SK-N-SH treated with all-trans-retinoic acid at 6 μM for 48 hours (cell line): ENCODE measurements around the gene TMEM87A.

Experiments used
- ARNTL ChIP-seq: fragments of 450-650 bp; formaldehyde crosslinking; IDR thresholded peaks from 2 replicates; pipeline ENCODE4 v1.5.0; 2020; ENCODE audit warnings: low read depth, mild to moderate bottlenecking, moderate library complexity, borderline replicate concordance
- CREB5 ChIP-seq: fragments of 250-450 bp; sonication (Bioruptor Pico); IDR thresholded peaks from 2 replicates; pipeline ENCODE4 v1.5.1; 2020; ENCODE audit warnings: low read depth, mild to moderate bottlenecking, moderate library complexity
- ESRRG ChIP-seq: fragments of 250-450 bp; sonication (Bioruptor Pico); IDR thresholded peaks from 2 replicates; pipeline ENCODE4 v1.6.1; 2021; ENCODE audit warnings: mild to moderate bottlenecking
- GLIS3 ChIP-seq: fragments of 250-450 bp; sonication (Bioruptor Pico); IDR thresholded peaks from 2 replicates; pipeline ENCODE4 v1.5.0; 2020; ENCODE audit warnings: mild to moderate bottlenecking, moderate library complexity
- TCF4 ChIP-seq: fragments of 250-450 bp; sonication (Bioruptor Pico); IDR thresholded peaks from 2 replicates; pipeline ENCODE4 v1.8.0; 2021; ENCODE audit warnings: mild to moderate bottlenecking, moderate library complexity, borderline replicate concordance
- TOX ChIP-seq: fragments of 250-450 bp; sonication (Bioruptor Pico); IDR thresholded peaks from 2 replicates; pipeline ENCODE4 v1.8.0; 2021; ENCODE audit warnings: mild to moderate bottlenecking, moderate library complexity, borderline replicate concordance
- ZC3H10 ChIP-seq: fragments of 250-450 bp; sonication (Bioruptor Pico); IDR thresholded peaks from 2 replicates; pipeline ENCODE4 v1.5.1; 2021; ENCODE audit warnings: mild to moderate bottlenecking, moderate library complexity
- ZFP3 ChIP-seq: fragments of 250-450 bp; sonication (Bioruptor Pico); IDR thresholded peaks from 2 replicates; pipeline ENCODE4 v1.5.0; 2020; ENCODE audit warnings: mild to moderate bottlenecking, moderate library complexity
- ZNF565 ChIP-seq: fragments of 450-650 bp; formaldehyde crosslinking; conservative IDR thresholded peaks from 2 replicates; pipeline ENCODE4 v1.5.0; 2020; ENCODE audit warnings: low read depth, mild to moderate bottlenecking, moderate library complexity
- ZNF8 ChIP-seq: fragments of 450-650 bp; formaldehyde crosslinking; IDR thresholded peaks from 2 replicates; pipeline ENCODE4 v1.5.0; 2020; ENCODE audit warnings: mild to moderate bottlenecking, moderate library complexity
- TF ChIP-seq, protein P1 (sequence below): fragments of 250-450 bp; sonication (Bioruptor Pico); IDR thresholded peaks from 2 replicates; pipeline ENCODE4 v1.8.0; 2020; ENCODE audit warnings: mild to moderate bottlenecking, moderate library complexity, borderline replicate concordance
- TF ChIP-seq, protein P2 (sequence below): fragments of 250-450 bp; sonication (Bioruptor Pico); IDR thresholded peaks from 2 replicates; pipeline ENCODE4 v1.5.0; 2020; ENCODE audit warnings: mild to moderate bottlenecking, moderate library complexity
- TF ChIP-seq, protein P3 (sequence below): fragments of 250-450 bp; sonication (Bioruptor Pico); IDR thresholded peaks from 2 replicates; pipeline ENCODE4 v1.5.1; 2021; ENCODE audit warnings: mild to moderate bottlenecking, moderate library complexity

DNA sequence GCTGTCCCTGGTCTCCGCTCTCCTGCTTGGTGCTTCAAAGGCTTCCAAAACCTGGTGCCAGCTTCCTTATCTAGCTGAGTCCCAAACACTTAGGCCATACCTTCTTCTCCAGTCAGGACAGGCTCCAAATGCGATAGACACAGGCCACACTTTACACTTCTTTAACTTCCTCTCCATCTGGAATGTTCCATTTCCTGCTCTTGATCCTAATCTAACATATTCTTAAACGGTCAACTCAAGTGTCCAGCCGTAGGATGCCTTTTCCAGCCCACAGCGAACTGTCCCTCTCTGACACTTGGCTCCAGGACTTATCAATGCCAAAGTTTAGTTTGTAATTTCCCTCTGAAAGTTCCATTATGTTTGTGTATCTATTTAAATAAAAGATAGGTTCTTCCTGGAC, 97.6 kb downstream of the TMEM87A start:
- TF ChIP-seq CREB5 (CRISPR knock-in tag) (no peak), ZFP3 (CRISPR knock-in tag) (no peak), ZC3H10 (CRISPR knock-in tag) (no peak), TOX (CRISPR knock-in tag) (no peak), ZNF8 (CRISPR knock-in tag) (no peak), GLIS3 (no peak), ARNTL (CRISPR knock-in tag) (no peak), TCF4 (CRISPR knock-in tag) (no peak), ZNF565 (no peak), ESRRG (CRISPR knock-in tag) (no peak)
- TF ChIP-seq, protein P1, sequence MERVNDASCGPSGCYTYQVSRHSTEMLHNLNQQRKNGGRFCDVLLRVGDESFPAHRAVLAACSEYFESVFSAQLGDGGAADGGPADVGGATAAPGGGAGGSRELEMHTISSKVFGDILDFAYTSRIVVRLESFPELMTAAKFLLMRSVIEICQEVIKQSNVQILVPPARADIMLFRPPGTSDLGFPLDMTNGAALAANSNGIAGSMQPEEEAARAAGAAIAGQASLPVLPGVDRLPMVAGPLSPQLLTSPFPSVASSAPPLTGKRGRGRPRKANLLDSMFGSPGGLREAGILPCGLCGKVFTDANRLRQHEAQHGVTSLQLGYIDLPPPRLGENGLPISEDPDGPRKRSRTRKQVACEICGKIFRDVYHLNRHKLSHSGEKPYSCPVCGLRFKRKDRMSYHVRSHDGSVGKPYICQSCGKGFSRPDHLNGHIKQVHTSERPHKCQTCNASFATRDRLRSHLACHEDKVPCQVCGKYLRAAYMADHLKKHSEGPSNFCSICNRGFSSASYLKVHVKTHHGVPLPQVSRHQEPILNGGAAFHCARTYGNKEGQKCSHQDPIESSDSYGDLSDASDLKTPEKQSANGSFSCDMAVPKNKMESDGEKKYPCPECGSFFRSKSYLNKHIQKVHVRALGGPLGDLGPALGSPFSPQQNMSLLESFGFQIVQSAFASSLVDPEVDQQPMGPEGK (CRISPR knock-in tag): no peak
- TF ChIP-seq, protein P2, sequence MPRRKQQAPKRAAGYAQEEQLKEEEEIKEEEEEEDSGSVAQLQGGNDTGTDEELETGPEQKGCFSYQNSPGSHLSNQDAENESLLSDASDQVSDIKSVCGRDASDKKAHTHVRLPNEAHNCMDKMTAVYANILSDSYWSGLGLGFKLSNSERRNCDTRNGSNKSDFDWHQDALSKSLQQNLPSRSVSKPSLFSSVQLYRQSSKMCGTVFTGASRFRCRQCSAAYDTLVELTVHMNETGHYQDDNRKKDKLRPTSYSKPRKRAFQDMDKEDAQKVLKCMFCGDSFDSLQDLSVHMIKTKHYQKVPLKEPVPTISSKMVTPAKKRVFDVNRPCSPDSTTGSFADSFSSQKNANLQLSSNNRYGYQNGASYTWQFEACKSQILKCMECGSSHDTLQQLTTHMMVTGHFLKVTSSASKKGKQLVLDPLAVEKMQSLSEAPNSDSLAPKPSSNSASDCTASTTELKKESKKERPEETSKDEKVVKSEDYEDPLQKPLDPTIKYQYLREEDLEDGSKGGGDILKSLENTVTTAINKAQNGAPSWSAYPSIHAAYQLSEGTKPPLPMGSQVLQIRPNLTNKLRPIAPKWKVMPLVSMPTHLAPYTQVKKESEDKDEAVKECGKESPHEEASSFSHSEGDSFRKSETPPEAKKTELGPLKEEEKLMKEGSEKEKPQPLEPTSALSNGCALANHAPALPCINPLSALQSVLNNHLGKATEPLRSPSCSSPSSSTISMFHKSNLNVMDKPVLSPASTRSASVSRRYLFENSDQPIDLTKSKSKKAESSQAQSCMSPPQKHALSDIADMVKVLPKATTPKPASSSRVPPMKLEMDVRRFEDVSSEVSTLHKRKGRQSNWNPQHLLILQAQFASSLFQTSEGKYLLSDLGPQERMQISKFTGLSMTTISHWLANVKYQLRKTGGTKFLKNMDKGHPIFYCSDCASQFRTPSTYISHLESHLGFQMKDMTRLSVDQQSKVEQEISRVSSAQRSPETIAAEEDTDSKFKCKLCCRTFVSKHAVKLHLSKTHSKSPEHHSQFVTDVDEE (CRISPR knock-in tag): no peak
- TF ChIP-seq, protein P3, sequence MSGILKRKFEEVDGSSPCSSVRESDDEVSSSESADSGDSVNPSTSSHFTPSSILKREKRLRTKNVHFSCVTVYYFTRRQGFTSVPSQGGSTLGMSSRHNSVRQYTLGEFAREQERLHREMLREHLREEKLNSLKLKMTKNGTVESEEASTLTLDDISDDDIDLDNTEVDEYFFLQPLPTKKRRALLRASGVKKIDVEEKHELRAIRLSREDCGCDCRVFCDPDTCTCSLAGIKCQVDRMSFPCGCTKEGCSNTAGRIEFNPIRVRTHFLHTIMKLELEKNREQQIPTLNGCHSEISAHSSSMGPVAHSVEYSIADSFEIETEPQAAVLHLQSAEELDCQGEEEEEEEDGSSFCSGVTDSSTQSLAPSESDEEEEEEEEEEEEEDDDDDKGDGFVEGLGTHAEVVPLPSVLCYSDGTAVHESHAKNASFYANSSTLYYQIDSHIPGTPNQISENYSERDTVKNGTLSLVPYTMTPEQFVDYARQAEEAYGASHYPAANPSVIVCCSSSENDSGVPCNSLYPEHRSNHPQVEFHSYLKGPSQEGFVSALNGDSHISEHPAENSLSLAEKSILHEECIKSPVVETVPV (CRISPR knock-in tag): no peak
